Measurements from ENCODE around the gene PYCARD. TPM values are rescaled to one million over a fixed set of nuclear protein-coding genes. Genes with fewer than 3 reads are reported as not detected.

PYCARD gene
- polyA plus RNA-seq, 1 donor (not counting 4 experiments of a cell fraction or from before 2014, with no cell fraction given) = 58.1 TPM

GRCh38 chr16:31181102-31181830 is 21.3 kb downstream of the PYCARD start:
- Histone ChIP-seq H3K27ac (ENCODE audit: control insufficient read depth, insufficient read depth, low read length) (peak overlapping the region; percentile 98), H3K79me2 (ENCODE audit: control insufficient read depth, insufficient read depth, low read length) (peaks cover 61% of the 10 kb centered on the region), H3K9me3 (ENCODE audit: control insufficient read depth, low read depth, low read length) (no peaks in the 10 kb centered on the region), H3K9ac (ENCODE audit: control insufficient read depth, extremely low read depth, insufficient read depth, low read length) (peak overlapping the region; percentile 96), H3K27me3 (ENCODE audit: control insufficient read depth, extremely low read depth, insufficient read depth, low read length) (no peaks in the 10 kb centered on the region), H2AFZ (ENCODE audit: control insufficient read depth, low read length) (no peak overlapping the region), H3K36me3 (ENCODE audit: control insufficient read depth in 2 of 2, extremely low read depth in 1 of 2, insufficient read depth in 2 of 2, low read length in 2 of 2) (peaks cover 24 to 43% of the 10 kb centered on the region in 2 experiments), H4K20me1 (ENCODE audit: control insufficient read depth, extremely low read depth, insufficient read depth, low read length) (peaks cover 37% of the 10 kb centered on the region), H3K4me2 (ENCODE audit: control insufficient read depth, extremely low read depth, insufficient read depth, low read depth, low read length) (peak overlapping the region; percentile 98), H3K9me1 (ENCODE audit: control insufficient read depth, extremely low read depth, insufficient read depth, low read length) (peaks cover 6% of the 10 kb centered on the region), H3K4me1 (ENCODE audit: control insufficient read depth, extremely low read depth, insufficient read depth, low read length) (peaks cover 23% of the 10 kb centered on the region), H3K4me3 (ENCODE audit: control insufficient read depth in 2 of 3, extremely low read depth in 1 of 3, insufficient read depth in 2 of 3, low read depth in 1 of 3, low read length in 3 of 3) (peak overlapping the region; percentile 91 to 93 (median 92))
- DNase-seq (ENCODE audit: low read depth, low spot score) = no peak
- FAIRE-seq = no peak
- dilution Hi-C loops (cut with MboI; ENCODE audit: extremely low pct_ligation_motif_present, low sequenced_read_pairs) = no loop called here
- no peak for TF ChIP-seq EZH2 (IDR thresholded peaks at IDR 0.05; ENCODE audit: low read length)

GRCh38 chr16:31179747-31180459 is 22.7 kb downstream of the PYCARD start, which contains the start of gene FUS:
FUS (plus strand) TSS chr16:31180139; CDS start chr16:31180215, 76 bp downstream.
- no peak for FAIRE-seq
- peaks cover 14 to 31% of the 10 kb centered on the region in 2 experiments for H3K36me3 ChIP-seq (ENCODE audit: control insufficient read depth in 2 of 2, extremely low read depth in 1 of 2, insufficient read depth in 2 of 2, low read length in 2 of 2)
- peak within 1 kb of the TSS; percentile 98 for H3K27ac ChIP-seq (ENCODE audit: control insufficient read depth, insufficient read depth, low read length)
- H3K4me1 ChIP-seq (ENCODE audit: control insufficient read depth, extremely low read depth, insufficient read depth, low read length) = peaks cover 23% of the 10 kb centered on the region
- H3K9ac ChIP-seq (ENCODE audit: control insufficient read depth, extremely low read depth, insufficient read depth, low read length) = peak within 1 kb of the TSS; percentile 96
- TF ChIP-seq CTCF (optimal IDR thresholded peaks at IDR 0.05 in 1 of 3, IDR thresholded peaks at IDR 0.05 in 1 of 3, conservative IDR thresholded peaks at IDR 0.05 in 1 of 3; ENCODE audit: extremely low read depth in 1 of 3, insufficient read depth in 2 of 3, low read length in 3 of 3) (no peak), EZH2 (IDR thresholded peaks at IDR 0.05; ENCODE audit: low read length) (no peak)
- no peaks in the 10 kb centered on the region for H3K27me3 ChIP-seq (ENCODE audit: control insufficient read depth, extremely low read depth, insufficient read depth, low read length)
- H3K4me2 ChIP-seq (ENCODE audit: control insufficient read depth, extremely low read depth, insufficient read depth, low read depth, low read length) = peak within 1 kb of the TSS; percentile 98
- H3K9me1 ChIP-seq (ENCODE audit: control insufficient read depth, extremely low read depth, insufficient read depth, low read length) = peaks cover 6% of the 10 kb centered on the region
- peak; percentile 79 for DNase-seq (ENCODE audit: low read depth, low spot score)
- dilution Hi-C loops (cut with MboI; ENCODE audit: extremely low pct_ligation_motif_present, low sequenced_read_pairs) = no loop called here
- H3K79me2 ChIP-seq (ENCODE audit: control insufficient read depth, insufficient read depth, low read length) = peaks cover 47% of the 10 kb centered on the region
- peak within 1 kb of the TSS; percentile 91 to 93 (median 92) for H3K4me3 ChIP-seq (ENCODE audit: control insufficient read depth in 2 of 3, extremely low read depth in 1 of 3, insufficient read depth in 2 of 3, low read depth in 1 of 3, low read length in 3 of 3)
- peak within 1 kb of the TSS; percentile 100 for H2AFZ ChIP-seq (ENCODE audit: control insufficient read depth, low read length)
- H3K9me3 ChIP-seq (ENCODE audit: control insufficient read depth, low read depth, low read length) = no peaks in the 10 kb centered on the region
- peaks cover 30% of the 10 kb centered on the region for H4K20me1 ChIP-seq (ENCODE audit: control insufficient read depth, extremely low read depth, insufficient read depth, low read length)

All from keratinocyte (primary cell).